ENCODE measurements around the gene C1orf53.
A peak's percentile ranks its signal among the peaks of the same experiment; 100 is the strongest.

The C1orf53 gene

GRCh38 chr1:197908716-197909220, 6.3 kb downstream of the C1orf53 start:
- no peak for DNase-seq

DNA sequence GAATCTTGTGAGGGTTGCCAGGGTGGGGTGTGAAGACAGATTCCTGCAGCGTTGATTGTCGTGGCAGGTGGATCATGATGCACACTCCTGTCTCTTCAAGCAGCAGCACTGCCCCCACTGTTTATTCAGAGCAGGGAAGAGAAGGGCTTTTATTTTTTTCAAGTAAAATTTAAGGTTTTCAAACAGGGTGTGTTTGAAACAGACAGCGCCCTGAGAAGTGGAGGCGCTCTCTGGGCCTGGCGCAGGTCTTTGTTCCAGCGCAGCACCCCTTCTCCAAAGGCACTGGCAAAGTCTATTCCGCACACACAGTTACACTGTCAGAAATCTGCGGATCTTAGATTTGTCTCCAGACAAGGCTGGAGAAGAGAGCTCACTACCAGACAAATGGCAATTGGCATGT, 7.0 kb downstream of the C1orf53 start:
- no peak for DNase-seq

GRCh38 chr1:197910120-197910991, 7.9 kb downstream of the C1orf53 start:
- DNase-seq = no peak

DNA sequence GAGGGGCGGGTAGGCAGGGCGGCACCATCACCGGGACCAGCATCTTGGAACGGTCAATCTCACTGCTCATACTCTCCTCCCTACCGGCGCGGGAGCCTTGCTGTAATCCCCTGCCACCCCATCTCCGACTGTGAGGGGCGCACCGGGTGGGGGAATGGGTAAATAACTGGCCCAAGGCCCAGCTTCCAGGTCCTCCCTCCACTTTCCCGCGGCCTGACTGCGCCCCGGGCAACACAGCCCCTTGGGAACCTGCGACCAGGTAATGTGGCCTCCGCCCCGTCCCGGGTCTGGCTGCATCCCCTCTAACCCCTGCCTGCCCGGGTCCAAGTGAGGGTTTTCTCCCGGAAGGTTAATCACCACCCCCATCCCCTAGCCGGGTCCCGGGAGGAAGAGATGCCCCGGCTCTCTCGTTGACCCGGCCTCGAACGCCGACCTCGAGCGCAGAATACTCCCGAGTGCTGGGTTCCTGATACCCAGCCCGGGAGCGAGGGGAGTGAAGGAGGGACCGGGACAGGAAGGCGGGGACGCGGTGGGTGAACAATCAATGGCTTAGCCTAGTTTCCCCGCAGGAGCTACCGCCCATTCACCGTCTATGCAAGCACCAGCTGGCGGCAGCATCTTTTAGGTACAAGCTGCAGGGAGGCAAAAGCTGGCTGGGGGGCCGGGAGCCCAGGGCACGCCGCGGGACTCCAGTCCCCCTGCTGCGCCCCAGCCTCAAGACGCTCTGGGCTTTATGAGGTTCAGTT, 8.9 kb downstream of the C1orf53 start:
- DNase-seq = no peak

GRCh38 chr1:197911857-197912696, 9.6 kb downstream of the C1orf53 start:
- no peak for DNase-seq

DNA sequence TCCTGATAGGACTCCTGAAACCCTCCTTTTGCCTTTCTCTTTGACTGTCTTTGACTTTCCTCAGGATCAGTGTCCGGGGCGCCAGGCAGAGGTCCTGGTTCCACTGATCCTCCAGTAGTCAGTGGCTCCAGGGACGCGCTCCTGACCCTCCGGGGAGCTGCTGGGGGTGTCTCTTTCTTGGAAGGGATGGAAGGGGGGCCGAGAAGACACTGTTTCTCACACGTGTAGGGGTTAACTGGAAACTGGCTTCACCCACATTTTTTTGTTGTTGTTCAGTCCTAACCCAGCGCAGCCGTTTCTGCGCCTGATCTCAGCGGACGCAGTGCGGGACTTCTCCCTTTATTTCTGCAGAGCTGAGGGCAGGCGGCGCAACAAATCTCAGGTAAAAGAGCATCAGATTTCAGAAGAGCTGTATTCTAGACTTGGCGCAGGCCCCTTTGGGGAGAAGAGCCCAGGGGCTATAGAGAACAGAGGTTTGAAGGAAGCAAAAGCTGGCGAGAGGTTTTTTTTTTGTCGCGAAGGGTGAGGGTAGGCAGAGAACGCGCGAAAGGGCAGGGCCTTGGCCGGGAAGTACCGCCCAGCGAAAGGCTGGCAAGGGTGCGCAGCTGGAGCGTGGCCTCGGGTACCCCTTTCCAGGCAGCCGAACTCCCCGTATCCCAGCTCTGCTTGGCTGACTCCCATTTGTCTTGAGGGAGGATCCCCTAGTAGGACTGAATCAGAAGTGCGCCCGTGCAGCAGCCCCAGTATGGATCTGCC, 10.5 kb downstream of the C1orf53 start:
- no peak for DNase-seq

DNA sequence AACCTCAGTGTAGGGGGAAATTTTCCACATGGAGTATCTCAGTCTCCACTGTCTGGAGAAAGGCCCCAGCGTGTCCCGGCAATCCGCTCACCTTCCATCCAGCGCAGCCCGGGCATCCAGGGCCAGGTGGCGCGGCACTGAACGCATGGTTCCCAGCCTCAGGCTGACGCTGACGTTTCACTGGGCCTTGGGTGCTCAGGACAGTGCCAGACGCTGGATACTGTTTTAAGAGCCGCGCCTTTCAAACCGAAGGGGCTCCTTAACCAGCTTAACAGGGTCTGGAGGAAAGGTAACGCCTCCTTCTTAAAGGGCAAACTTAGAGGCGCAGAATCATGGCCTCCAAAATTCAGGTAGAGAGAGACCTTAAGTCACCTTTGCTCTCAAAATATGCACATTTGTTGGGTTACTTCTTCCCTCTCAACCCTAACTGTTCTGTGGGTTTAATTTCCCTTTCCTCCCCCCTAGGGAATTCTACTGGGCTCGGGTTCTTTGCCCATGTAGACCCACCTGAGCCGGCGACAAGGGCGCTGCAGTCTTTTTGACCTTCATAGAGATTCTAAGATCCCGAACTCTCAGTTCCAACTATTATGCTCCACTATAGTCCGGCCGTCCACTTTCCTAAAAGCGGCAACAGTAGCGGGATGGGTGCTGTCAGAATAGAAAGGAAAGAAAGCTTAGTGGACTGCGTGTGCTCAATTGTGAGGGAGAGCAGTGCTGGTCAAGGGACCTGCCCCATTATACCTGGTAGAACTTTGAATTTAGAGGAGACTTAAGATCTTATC, 11.3 kb downstream of the C1orf53 start:
- no peak for DNase-seq

GRCh38 chr1:197914510-197914909, 12.1 kb downstream of the C1orf53 start:
- no peak for DNase-seq

DNA sequence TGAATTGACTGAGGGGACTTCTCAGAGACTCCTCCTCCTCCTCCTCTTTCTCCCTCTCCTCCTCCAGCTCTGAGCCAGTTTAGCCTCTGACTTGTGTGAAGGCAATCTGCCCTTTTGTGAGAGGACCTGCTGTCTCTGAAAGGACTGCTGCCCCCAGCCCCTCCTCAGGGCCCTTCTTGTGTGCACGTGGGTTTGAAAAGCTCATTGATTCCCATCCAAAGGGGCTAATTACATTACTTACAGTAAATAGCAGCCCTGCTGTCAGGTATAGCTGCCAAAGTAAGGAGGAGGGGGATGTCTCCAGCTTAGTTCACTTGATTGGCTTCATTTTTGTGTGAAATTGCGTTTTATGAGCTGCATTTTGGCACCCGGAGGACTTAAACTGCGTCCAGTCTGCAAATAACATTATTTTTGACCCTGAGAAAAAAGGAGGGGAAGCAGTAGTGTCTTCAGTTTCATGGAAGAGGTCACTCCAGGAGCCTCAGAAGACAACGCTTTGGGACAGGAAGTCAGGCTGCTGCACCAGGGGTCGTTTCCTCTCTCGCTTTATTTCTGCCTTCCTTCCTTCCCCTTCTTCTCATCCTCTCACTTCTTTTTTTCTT, 12.9 kb downstream of the C1orf53 start:
- DNase-seq = no peak

DNA sequence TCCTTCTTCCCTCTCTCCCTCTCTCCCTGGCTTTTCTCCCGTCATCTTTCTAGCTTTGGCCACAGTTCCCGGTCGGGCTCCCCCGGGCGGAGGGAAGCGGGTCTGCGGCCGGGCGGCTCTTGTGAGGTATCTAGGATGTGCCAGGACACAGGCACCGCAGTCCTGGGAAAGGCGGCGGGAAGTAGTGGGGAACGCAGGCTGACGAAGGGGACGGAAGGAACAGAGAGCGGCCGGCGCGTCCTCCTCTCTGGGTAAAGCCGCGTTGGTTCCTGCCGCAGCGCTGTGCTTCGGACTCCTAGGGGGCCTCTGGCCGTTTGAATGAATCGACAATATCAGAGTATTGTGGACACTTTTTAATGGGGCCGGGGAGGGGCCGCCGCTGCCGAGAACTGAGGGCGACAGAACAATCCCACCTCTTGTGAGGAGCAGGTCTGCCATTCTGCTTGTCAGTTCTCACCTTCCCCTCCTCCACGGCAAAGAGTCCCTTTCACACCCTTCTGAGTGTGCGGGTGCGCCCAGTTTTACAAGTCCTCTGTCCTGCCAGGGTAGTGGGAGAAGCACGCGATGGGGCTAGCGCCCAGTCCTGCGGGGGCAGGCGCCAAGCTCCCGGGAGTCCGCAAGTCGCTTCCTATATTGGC, 13.6 kb downstream of the C1orf53 start:
- DNase-seq = peak; percentile 63

GRCh38 chr1:197916500-197916983, 14.1 kb downstream of the C1orf53 start:
- no peak for DNase-seq

- DNase-seq = no peak
These were observed 15.6 kb downstream of the C1orf53 start for GRCh38 chr1:197917805-197918651.

DNA sequence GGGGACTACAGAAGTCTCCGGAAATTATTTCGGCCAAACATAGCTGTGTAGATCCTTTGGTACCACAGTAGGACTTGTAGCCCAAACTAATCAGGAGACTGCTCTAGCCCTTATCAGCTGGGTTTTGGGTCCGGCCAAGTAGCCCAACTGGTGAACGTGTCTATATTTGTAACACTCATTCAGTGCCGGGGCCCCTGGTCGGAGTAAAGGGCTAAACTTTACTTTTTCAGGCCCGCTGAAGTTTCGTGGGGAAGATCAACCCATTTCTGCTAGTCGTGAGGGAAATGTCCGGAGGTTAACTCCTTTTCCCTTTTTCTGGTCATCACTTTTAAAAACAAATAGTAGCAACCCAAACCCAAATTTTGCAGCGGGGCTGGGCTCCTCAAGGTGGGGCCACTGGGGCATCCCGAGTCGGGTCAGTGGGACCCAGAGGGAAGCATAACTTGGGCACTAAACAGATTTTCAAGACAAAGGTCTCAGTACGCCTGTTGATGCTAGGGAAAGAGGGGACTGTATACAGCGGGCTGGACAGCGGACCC, 16.4 kb downstream of the C1orf53 start:
- no peak for DNase-seq

- no peak for DNase-seq
These were observed 17.1 kb downstream of the C1orf53 start for GRCh38 chr1:197919346-197920066.

DNA sequence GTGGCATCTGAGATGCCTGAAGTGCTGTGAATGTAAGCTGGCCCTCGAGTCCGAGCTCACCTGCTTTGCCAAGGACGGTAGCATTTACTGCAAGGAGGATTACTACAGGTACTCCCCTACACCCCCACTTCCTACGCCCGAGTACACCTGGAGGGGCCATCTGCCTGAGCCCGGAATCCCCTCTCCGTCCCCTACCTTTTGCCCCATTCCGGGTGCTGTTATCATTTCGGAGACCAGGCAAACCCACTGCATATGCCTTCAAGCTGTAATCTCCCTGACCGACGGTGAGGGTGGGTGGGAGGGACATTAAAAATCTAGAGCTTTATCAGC, 17.6 kb downstream of the C1orf53 start:
- no peak for DNase-seq

DNA sequence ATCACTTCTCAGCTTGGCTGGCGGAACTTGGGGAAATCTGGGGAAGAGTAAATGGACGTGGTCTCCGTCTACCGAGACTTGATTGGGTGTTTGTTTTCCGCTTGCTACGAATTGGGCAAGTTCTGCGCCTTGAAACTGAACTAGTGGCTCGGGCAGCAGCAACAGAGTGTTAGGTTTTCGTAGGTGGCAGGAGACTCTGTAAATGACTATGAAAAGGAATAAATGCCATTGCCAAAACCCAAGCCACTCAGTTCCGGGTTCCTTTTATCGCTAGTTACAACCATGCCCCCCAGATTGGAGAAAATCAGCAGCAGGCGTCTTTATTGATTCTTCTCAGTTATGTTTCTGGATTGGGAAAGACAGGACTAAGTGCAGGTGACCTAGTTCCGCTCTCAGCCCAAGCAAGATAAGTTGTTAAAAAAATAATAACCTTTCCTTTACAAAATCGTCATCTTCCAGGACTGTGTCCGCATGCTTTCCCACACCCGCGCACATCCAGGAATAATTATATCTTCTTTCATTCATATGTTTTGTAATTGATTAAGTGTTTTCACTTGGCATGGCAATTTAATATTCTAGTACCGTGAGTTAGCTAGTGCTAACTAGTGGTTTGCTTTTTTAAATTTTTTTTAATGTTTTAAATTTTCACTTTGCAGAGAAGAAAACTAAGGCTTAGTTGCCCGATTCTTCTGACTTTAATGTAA, 18.1 kb downstream of the C1orf53 start:
- no peak for DNase-seq

DNA sequence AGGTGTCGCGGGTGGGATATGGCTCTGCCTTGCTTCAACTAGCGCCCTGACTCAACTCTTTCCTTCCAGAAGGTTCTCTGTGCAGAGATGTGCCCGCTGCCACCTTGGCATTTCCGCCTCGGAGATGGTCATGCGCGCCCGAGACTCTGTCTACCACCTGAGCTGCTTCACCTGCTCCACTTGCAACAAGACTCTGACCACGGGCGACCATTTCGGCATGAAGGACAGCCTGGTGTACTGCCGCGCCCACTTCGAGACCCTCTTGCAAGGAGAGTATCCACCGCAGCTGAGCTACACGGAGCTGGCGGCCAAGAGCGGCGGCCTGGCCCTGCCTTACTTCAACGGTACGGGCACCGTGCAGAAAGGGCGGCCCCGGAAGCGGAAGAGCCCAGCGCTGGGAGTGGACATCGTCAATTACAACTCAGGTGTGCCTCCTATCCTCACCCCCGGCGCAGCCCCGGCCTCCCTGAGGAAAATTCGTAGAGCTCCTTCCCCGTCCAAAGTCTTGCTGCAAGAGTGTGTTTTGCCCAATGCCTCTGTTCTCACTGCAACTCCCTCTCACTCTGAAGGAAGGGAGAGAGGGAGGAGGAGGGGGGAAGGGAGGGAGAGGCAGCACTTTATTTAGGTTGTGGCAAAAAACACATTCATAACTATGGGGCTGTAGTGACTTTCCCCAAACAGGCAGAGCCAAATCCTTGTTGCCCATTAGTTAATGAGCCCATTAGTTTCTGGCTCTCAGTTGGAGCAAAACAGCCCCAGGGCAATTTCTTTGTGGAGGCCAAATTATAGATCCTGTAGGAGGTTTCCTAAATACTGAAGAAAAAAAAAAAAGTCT, 19.0 kb downstream of the C1orf53 start:
- no peak for DNase-seq

All from kidney glomerular epithelial cell (primary cell).